Activated CD8-positive, alpha-beta memory T cell treated with anti-CD3 and anti-CD28 coated beads, Interleukin-2, amount 50 U/mL, for 48 hours (primary cell): Measurements from ENCODE around the gene OR13J1.
"Not testable (repeated sequence)": the region's sequence is repeated elsewhere in the genome, so short reads cannot be mapped to it uniquely, and the experiment has no call there.

Experiments used
- DNase-seq: peaks from one replicate; pipeline ENCODE4 v3.0.0-alpha.2; 2020

OR13J1 gene

GRCh38 chr9:35870351-35870923 is at the start of gene OR13J1:
Gene OR13J1 (minus strand): TSS chr9:35870401. CDS start chr9:35870401, 0 bp downstream.
- DNase-seq: no peak

GRCh38 chr9:35919212-35920008 is 49.2 kb upstream of the OR13J1 start:
- DNase-seq: no peak

GRCh38 chr9:35918780-35919179 is 48.6 kb upstream of the OR13J1 start:
- no peak for DNase-seq

- no peak for DNase-seq
Measured at GRCh38 chr9:35917261-35917660, 47.1 kb upstream of the OR13J1 start.

GRCh38 chr9:35915681-35916294 is 45.6 kb upstream of the OR13J1 start:
- no peak for DNase-seq

GRCh38 chr9:35914301-35914807 is 44.2 kb upstream of the OR13J1 start:
- DNase-seq: no peak

GRCh38 chr9:35913429-35913828 is 43.2 kb upstream of the OR13J1 start:
- not testable (repeated sequence) for DNase-seq

GRCh38 chr9:35912791-35913400 is 42.7 kb upstream of the OR13J1 start:
- DNase-seq: no peak

- no peak for DNase-seq
Measured at GRCh38 chr9:35911690-35912089, 41.5 kb upstream of the OR13J1 start.

- DNase-seq: no peak
Measured at GRCh38 chr9:35910613-35911359, 40.6 kb upstream of the OR13J1 start.

- DNase-seq: no peak
Measured at GRCh38 chr9:35909687-35910612, 39.7 kb upstream of the OR13J1 start.

GRCh38 chr9:35909274-35909673 is 39.1 kb upstream of the OR13J1 start, which contains the start of gene SPAAR:
Gene SPAAR (plus strand): TSS chr9:35909490. CDS start chr9:35910464, 974 bp downstream.
- DNase-seq: no peak

GRCh38 chr9:35908504-35909125 is 38.4 kb upstream of the OR13J1 start:
- no peak for DNase-seq

GRCh38 chr9:35907711-35908503 is 37.7 kb upstream of the OR13J1 start:
- no peak for DNase-seq

- DNase-seq: no peak
Measured at GRCh38 chr9:35906923-35907699, 36.9 kb upstream of the OR13J1 start.

- DNase-seq: no peak
Measured at GRCh38 chr9:35905912-35906679, 35.9 kb upstream of the OR13J1 start, which contains the start of gene HRCT1. Gene HRCT1 (plus strand): TSS chr9:35906202. CDS start chr9:35906288, 86 bp downstream.

GRCh38 chr9:35905051-35905781 is 35.0 kb upstream of the OR13J1 start:
- no peak for DNase-seq

GRCh38 chr9:35904338-35904737 is 34.1 kb upstream of the OR13J1 start:
- no peak for DNase-seq
